ENCODE data around the gene LAMTOR5.
"Not testable (repeated sequence)": the region's sequence is repeated elsewhere in the genome, so short reads cannot be mapped to it uniquely, and the experiment has no call there.

The LAMTOR5 gene

DNA sequence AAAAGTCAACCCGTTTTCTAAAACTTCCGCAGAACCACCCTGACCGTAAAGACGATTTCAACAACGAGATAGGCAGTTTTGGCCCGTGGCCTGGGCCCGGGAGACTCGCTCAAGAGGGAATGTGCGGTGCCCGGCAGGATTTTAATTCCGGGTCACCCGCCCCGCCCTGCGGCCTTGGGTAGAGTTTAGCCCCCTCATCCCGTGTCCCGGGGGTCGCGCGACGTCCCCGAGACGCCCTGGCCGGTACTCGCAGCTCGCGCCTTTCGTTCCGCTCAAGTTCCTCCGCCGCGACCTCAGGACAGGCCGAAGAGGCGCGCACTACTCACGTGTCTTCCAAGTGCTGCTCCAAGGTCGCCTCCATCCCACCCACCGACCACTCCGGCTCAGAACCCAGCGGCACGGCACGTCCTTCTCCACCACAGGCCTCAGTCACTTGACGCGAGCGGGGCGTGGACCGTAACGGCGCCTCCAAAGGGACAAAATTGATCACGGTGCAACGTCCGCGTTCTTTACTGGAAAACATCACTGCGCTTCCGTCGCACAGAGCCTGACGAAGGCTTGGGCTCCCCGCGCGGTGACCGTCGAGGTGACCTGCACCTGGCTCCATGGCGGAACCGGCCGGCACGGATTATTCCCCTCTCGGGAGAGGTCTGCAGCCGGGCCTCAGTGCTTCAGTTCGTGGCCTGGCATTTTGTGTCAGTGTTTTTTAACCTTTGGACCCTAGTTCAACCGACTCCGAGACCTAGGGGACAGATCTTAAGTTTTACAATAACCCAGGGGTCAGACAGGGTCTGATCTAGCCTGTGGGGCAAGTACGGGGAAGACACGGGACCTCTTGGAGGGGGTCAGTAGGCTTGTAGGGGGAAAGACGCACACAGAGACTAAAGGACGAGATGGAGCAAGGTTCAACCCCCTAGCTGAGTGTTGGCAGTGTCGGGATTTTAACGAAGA is at the start of gene LAMTOR5:
Gene LAMTOR5 (minus strand): TSS at position 435 of the 951 bp plus-strand sequence. CDS start 74 bp downstream, at position 361.
- DNase-seq (ENCODE audit: low spot score) = peak; percentile 92
- Mint-ChIP-seq H3K4me1 (ENCODE audit: low read depth) (peaks cover 18% of the 10 kb centered on the region), H3K27ac (peak within 1 kb of the TSS; percentile 99), H3K36me3 (ENCODE audit: low read depth) (peaks cover 8% of the 10 kb centered on the region), H3K9me3 (no peaks in the 10 kb centered on the region), H3K4me3 (peak within 1 kb of the TSS; percentile 99), H3K27me3 (ENCODE audit: low read depth) (no peaks in the 10 kb centered on the region)

- DNase-seq (ENCODE audit: low spot score) = no peak
- H3K27ac Mint-ChIP-seq = no peak overlapping the region
- no peaks in the 10 kb centered on the region for H3K9me3 Mint-ChIP-seq
- no peaks in the 10 kb centered on the region for H3K27me3 Mint-ChIP-seq (ENCODE audit: low read depth)
- H3K4me1 Mint-ChIP-seq (ENCODE audit: low read depth) = no peaks in the 10 kb centered on the region
- no peak overlapping the region for H3K4me3 Mint-ChIP-seq
- H3K36me3 Mint-ChIP-seq (ENCODE audit: low read depth) = no peaks in the 10 kb centered on the region
Measured at GRCh38 chr1:110457206-110457605, 49.7 kb upstream of the LAMTOR5 start.

DNA sequence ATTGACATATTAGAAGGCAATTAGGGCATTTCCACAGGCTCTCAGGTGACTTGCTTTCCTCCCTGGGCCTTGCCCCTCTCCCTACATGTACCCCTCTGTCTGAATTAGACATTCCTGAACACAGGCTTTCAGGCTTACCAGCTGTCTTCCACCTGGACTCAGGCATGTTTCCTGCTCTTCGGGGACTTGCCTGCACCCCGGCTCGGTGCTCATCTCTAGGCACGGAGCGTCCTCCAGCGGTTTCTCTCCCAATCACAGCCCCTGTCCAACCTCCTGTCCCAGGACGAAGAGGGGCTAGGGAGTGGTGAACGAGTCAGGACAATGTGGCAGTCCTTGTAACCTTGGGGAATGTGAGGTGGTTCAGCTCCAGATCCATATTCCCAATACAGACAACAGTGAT is 47.7 kb upstream of the LAMTOR5 start:
- no peak for DNase-seq (ENCODE audit: low spot score)
- Mint-ChIP-seq H3K4me1 (ENCODE audit: low read depth) (no peaks in the 10 kb centered on the region), H3K27me3 (ENCODE audit: low read depth) (peaks cover 6% of the 10 kb centered on the region), H3K4me3 (no peak overlapping the region), H3K9me3 (no peaks in the 10 kb centered on the region), H3K36me3 (ENCODE audit: low read depth) (no peaks in the 10 kb centered on the region), H3K27ac (no peak overlapping the region)

DNA sequence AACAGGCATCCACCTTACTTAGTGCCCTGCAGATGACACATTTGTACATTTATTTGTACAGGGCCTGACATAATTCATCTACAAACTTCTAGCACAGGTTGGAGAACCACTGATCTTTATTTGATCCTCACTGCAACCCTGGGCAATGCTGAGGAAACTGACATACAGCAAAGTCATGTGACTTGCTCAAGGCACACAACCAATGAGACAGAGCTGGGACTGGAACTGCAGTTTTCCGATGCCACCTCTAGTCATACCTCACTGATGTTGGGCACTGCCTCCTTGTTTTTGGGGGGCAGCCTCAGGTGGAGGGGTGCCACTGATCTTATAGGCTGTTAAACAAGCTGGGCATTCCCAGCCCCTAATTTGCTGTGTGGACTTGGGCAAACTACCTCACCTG is 46.8 kb upstream of the LAMTOR5 start:
- no peak overlapping the region for H3K27ac Mint-ChIP-seq
- peaks cover 6% of the 10 kb centered on the region for H3K27me3 Mint-ChIP-seq (ENCODE audit: low read depth)
- DNase-seq (ENCODE audit: low spot score) = no peak
- no peaks in the 10 kb centered on the region for H3K36me3 Mint-ChIP-seq (ENCODE audit: low read depth)
- H3K4me1 Mint-ChIP-seq (ENCODE audit: low read depth) = no peaks in the 10 kb centered on the region
- H3K9me3 Mint-ChIP-seq = no peaks in the 10 kb centered on the region
- no peak overlapping the region for H3K4me3 Mint-ChIP-seq

DNA sequence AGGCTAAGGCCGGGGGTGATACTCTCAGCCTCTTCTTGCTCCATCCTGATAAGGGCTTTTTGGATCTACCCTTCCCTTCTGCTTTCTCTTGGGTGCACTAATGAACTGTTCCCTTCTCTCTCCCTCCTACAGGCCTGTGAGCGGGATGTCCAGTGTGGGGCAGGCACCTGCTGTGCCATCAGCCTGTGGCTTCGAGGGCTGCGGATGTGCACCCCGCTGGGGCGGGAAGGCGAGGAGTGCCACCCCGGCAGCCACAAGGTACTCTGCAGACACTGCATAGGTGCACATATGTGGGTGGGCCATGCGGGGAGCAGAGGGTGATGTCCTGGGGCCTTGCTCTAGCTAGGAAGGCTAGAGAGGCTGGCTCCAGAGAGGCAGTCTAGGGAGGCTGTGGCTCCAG is 46.3 kb upstream of the LAMTOR5 start:
- H3K27me3 Mint-ChIP-seq (ENCODE audit: low read depth) = peaks cover 6% of the 10 kb centered on the region
- DNase-seq (ENCODE audit: low spot score) = no peak
- no peak overlapping the region for H3K4me3 Mint-ChIP-seq
- H3K9me3 Mint-ChIP-seq = no peaks in the 10 kb centered on the region
- no peaks in the 10 kb centered on the region for H3K4me1 Mint-ChIP-seq (ENCODE audit: low read depth)
- no peak overlapping the region for H3K27ac Mint-ChIP-seq
- no peaks in the 10 kb centered on the region for H3K36me3 Mint-ChIP-seq (ENCODE audit: low read depth)

- no peaks in the 10 kb centered on the region for H3K9me3 Mint-ChIP-seq
- H3K4me1 Mint-ChIP-seq (ENCODE audit: low read depth) = no peaks in the 10 kb centered on the region
- peaks cover 9% of the 10 kb centered on the region for H3K27me3 Mint-ChIP-seq (ENCODE audit: low read depth)
- DNase-seq (ENCODE audit: low spot score) = no peak
- no peak overlapping the region for H3K27ac Mint-ChIP-seq
- no peaks in the 10 kb centered on the region for H3K36me3 Mint-ChIP-seq (ENCODE audit: low read depth)
- H3K4me3 Mint-ChIP-seq = no peak overlapping the region
Measured at GRCh38 chr1:110452330-110452729, 44.8 kb upstream of the LAMTOR5 start.

- DNase-seq (ENCODE audit: low spot score) = no peak
- Mint-ChIP-seq H3K4me1 (ENCODE audit: low read depth) (no peaks in the 10 kb centered on the region), H3K9me3 (no peaks in the 10 kb centered on the region), H3K36me3 (ENCODE audit: low read depth) (no peaks in the 10 kb centered on the region), H3K27me3 (ENCODE audit: low read depth) (peaks cover 9% of the 10 kb centered on the region), H3K4me3 (no peak within 1 kb of the TSS), H3K27ac (no peak within 1 kb of the TSS)
Measured at GRCh38 chr1:110450929-110451328, 43.4 kb upstream of the LAMTOR5 start, which contains the start of gene PROK1. Gene PROK1, plus strand, starts transcription at chr1:110451149. Its CDS starts 68 bp downstream, at chr1:110451217.

DNA sequence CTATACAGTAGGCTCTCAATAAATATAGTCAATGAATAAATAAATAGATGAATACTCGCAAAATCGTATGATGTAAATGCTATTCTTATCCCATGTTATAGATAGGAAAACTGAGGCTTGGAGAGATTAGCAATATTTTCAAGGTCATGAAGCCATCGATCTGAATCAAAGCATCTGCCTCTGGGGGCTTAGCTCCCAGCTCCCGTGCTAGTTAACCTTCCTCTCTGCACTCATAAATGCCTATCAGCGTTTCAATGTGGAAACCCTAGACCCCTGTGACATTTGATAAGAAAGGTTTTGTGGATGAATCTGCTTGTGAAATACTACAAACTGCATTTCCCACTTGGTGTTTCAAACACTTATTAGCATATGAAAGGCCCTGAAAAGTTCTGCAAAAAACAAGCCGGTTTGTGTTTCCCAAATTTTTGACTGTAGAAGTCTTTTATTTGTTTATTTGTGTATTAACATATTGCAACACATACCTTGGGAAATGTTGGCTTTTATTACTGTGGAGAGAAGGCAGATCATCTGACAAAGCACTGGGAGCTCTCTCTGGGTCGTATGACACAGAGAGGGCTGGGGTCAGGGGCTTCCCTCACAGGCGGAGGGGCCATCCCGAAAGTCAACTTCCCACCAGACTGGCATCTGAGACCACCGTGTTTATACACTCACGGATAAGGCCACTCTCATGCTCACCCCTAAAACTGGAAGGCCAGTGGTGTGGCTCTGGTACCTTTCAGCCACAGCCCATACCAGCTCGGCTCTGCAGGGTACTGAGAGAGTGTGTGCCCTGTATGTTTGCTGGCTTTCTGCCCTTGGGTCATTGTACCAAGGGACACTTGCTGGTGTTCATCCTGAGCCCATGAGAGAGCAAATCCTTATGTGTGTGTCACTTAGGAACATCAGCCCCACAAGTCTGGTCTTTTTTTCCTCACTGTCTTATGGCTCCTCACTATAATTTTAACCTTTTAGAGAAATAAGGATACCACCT is 42.5 kb upstream of the LAMTOR5 start:
- H3K4me3 Mint-ChIP-seq = no peak overlapping the region

DNA sequence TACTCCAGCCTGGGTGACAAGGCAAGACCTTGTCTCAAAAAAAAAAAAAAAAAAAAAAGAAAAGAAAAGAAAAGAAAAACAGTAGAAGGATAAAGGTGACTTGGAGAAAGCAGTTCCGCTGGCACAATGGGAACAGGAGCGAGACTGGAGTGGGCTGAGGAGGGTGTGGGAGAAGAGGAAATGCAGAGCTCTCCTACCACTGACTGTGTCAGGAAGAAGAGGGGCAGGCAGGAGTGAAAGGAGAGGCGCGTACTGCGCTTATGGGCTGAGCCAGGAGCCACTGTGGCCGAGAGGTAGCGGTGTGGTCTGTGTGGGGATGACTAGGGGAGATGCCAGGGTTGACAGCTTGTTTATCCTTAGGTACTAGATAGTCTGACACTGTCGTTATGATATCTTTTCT is 37.1 kb upstream of the LAMTOR5 start:
- DNase-seq (ENCODE audit: low spot score) = no peak
- no peaks in the 10 kb centered on the region for H3K9me3 Mint-ChIP-seq
- no peak overlapping the region for H3K27ac Mint-ChIP-seq
- peaks cover 8% of the 10 kb centered on the region for H3K27me3 Mint-ChIP-seq (ENCODE audit: low read depth)
- H3K4me3 Mint-ChIP-seq = no peak overlapping the region
- no peaks in the 10 kb centered on the region for H3K36me3 Mint-ChIP-seq (ENCODE audit: low read depth)
- no peaks in the 10 kb centered on the region for H3K4me1 Mint-ChIP-seq (ENCODE audit: low read depth)

More for the DNA sequence above, 42.5 kb upstream of the LAMTOR5 start:
- H3K27me3 Mint-ChIP-seq (ENCODE audit: low read depth) = peaks cover 9% of the 10 kb centered on the region
- no peaks in the 10 kb centered on the region for H3K36me3 Mint-ChIP-seq (ENCODE audit: low read depth)
- DNase-seq (ENCODE audit: low spot score) = no peak
- no peaks in the 10 kb centered on the region for H3K4me1 Mint-ChIP-seq (ENCODE audit: low read depth)
- H3K9me3 Mint-ChIP-seq = no peaks in the 10 kb centered on the region
- H3K27ac Mint-ChIP-seq = no peak overlapping the region

DNA sequence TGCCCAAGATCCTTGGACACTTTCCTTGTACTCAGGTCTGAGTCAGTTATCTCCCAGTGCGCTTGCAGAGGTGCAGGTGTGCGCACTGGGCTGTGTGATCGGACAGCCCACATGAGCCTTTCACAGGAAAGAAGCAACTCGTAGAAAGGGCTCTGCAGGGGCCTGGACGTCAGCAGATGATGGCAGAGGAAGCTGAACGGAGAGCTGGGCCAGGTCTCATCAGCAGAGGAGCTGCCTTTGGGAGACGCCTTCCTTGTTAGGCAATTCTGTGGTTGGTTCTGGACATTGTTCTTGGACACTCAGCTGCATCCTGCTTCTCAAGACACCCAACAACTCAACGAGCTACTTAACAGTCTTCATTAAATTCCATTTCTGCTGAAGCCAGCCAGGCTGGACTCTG is 36.0 kb upstream of the LAMTOR5 start:
- Mint-ChIP-seq H3K4me3 (no peak overlapping the region), H3K27me3 (ENCODE audit: low read depth) (peaks cover 8% of the 10 kb centered on the region), H3K36me3 (ENCODE audit: low read depth) (no peaks in the 10 kb centered on the region), H3K9me3 (no peaks in the 10 kb centered on the region), H3K4me1 (ENCODE audit: low read depth) (no peaks in the 10 kb centered on the region), H3K27ac (no peak overlapping the region)
- DNase-seq (ENCODE audit: low spot score) = no peak

DNA sequence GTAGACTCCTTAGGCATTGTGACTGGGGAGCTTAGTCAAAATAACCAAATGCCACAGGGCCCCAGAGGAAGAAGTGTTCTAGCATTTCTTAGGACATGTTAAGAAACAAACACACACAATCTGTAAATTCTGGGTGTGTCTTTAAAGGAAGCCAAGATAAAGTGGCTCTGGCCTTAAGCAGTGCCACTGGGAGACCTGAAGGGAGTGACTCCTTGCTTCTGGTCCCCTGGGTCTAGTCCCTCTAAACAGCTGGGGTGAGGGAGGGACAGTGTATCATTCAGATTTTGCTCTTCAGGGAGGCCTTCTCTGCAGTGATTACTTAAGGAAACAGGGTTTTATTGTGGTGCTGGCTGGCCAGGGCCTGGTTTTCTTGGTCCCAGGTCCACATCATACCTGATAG is 34.4 kb upstream of the LAMTOR5 start:
- Mint-ChIP-seq H3K4me1 (ENCODE audit: low read depth) (no peaks in the 10 kb centered on the region), H3K4me3 (no peak overlapping the region), H3K9me3 (no peaks in the 10 kb centered on the region), H3K36me3 (ENCODE audit: low read depth) (no peaks in the 10 kb centered on the region), H3K27ac (no peak overlapping the region), H3K27me3 (ENCODE audit: low read depth) (peaks cover 5% of the 10 kb centered on the region)
- no peak for DNase-seq (ENCODE audit: low spot score)

GRCh38 chr1:110440877-110441276 is 33.4 kb upstream of the LAMTOR5 start:
- Mint-ChIP-seq H3K4me3 (no peak overlapping the region), H3K27me3 (ENCODE audit: low read depth) (peaks cover 7% of the 10 kb centered on the region), H3K36me3 (ENCODE audit: low read depth) (no peaks in the 10 kb centered on the region), H3K27ac (no peak overlapping the region), H3K4me1 (ENCODE audit: low read depth) (no peaks in the 10 kb centered on the region), H3K9me3 (no peaks in the 10 kb centered on the region)
- no peak for DNase-seq (ENCODE audit: low spot score)

GRCh38 chr1:110439873-110440272 is 32.4 kb upstream of the LAMTOR5 start:
- DNase-seq (ENCODE audit: low spot score); H3K4me1 Mint-ChIP-seq (ENCODE audit: low read depth); H3K4me3 Mint-ChIP-seq; H3K27ac Mint-ChIP-seq; H3K9me3 Mint-ChIP-seq; H3K27me3 Mint-ChIP-seq (ENCODE audit: low read depth); H3K36me3 Mint-ChIP-seq (ENCODE audit: low read depth): not testable (repeated sequence)

- Mint-ChIP-seq H3K9me3 (no peaks in the 10 kb centered on the region), H3K27me3 (ENCODE audit: low read depth) (peaks cover 6% of the 10 kb centered on the region), H3K36me3 (ENCODE audit: low read depth) (no peaks in the 10 kb centered on the region), H3K27ac (no peak overlapping the region), H3K4me1 (ENCODE audit: low read depth) (no peaks in the 10 kb centered on the region), H3K4me3 (no peak overlapping the region)
- no peak for DNase-seq (ENCODE audit: low spot score)
Measured at GRCh38 chr1:110438893-110439292, 31.4 kb upstream of the LAMTOR5 start.

Measured in T-helper 2 cell treated with Interferon-gamma antibody and Interleukin-4, amounts not matched to agents 5 μg/mL and 100 μg/mL, for 36 hours (primary cell).